Effector memory CD8-positive, alpha-beta T cell (primary cell): ENCODE measurements around the gene VCP.

Source experiments
- ATAC-seq: fragments of 150-1000 bp; cut with Tn5 transposase; replicated peaks from 2 replicates; pipeline ENCODE4 v1.10.0; 2021; ENCODE audit warnings: mild to moderate bottlenecking, moderate library complexity
- DNase-seq, 3 experiments: peaks; one replicate each; pipeline ENCODE4 v3.0.0; 2021
- H3K27ac Mint-ChIP-seq, 2 donors: one replicate each; pipeline ENCODE4 v1.8.0; 2022; ENCODE audit warnings: mild to moderate bottlenecking in 2 of 2, mixed read lengths in 2 of 2, moderate library complexity in 2 of 2
- H3K27me3 Mint-ChIP-seq, 2 donors: one replicate each; pipeline ENCODE4 v1.8.0; 2022; ENCODE audit warnings: mixed read lengths in 2 of 2
- H3K36me3 Mint-ChIP-seq: one replicate; pipeline ENCODE4 v1.8.0; 2022; ENCODE audit warnings: mild to moderate bottlenecking, moderate library complexity, mixed read lengths; ENCODE audit not compliant: insufficient read depth
- H3K4me1 Mint-ChIP-seq, 2 donors: one replicate each; pipeline ENCODE4 v1.8.0; 2022; ENCODE audit warnings: low read depth in 2 of 2, mixed read lengths in 2 of 2
- H3K4me3 Mint-ChIP-seq, 2 donors: one replicate each; pipeline ENCODE4 v1.8.0; 2022; ENCODE audit warnings: mild to moderate bottlenecking in 2 of 2, mixed read lengths in 2 of 2, moderate library complexity in 2 of 2
- H3K9me3 Mint-ChIP-seq, 2 donors: one replicate each; pipeline ENCODE4 v1.8.0; 2022; ENCODE audit warnings: mixed read lengths in 2 of 2

VCP gene

DNA sequence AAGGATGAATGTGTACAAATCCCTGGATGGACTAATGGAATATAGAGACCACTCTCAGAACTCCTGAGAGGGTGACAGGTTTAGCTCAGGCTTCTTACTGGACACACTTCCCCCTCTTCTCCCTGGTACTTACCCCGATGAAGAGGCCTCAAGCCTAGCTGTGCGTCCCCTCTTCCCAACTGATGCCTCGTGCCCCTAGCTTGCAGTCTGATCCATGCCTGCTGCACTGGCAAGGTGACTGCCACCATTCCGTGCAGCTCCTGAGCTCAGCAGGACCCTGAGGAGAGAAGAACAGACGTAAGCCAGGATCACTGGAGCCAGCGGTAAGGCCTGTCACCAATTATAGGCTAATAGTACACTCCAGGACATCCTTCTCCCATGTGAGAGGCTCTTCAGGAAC lies 36.0 kb upstream of the VCP start:
- peaks cover 24 to 28% of the 10 kb centered on the region in 2 donors for H3K4me1 Mint-ChIP-seq
- DNase-seq (no peak), ATAC-seq (no peak)
- H3K36me3 Mint-ChIP-seq: peaks cover 29% of the 10 kb centered on the region
- no peaks in the 10 kb centered on the region for H3K9me3 Mint-ChIP-seq
- no peak overlapping the region for H3K4me3 Mint-ChIP-seq
- H3K27me3 Mint-ChIP-seq: no peaks in the 10 kb centered on the region
- no peak overlapping the region for H3K27ac Mint-ChIP-seq

DNA sequence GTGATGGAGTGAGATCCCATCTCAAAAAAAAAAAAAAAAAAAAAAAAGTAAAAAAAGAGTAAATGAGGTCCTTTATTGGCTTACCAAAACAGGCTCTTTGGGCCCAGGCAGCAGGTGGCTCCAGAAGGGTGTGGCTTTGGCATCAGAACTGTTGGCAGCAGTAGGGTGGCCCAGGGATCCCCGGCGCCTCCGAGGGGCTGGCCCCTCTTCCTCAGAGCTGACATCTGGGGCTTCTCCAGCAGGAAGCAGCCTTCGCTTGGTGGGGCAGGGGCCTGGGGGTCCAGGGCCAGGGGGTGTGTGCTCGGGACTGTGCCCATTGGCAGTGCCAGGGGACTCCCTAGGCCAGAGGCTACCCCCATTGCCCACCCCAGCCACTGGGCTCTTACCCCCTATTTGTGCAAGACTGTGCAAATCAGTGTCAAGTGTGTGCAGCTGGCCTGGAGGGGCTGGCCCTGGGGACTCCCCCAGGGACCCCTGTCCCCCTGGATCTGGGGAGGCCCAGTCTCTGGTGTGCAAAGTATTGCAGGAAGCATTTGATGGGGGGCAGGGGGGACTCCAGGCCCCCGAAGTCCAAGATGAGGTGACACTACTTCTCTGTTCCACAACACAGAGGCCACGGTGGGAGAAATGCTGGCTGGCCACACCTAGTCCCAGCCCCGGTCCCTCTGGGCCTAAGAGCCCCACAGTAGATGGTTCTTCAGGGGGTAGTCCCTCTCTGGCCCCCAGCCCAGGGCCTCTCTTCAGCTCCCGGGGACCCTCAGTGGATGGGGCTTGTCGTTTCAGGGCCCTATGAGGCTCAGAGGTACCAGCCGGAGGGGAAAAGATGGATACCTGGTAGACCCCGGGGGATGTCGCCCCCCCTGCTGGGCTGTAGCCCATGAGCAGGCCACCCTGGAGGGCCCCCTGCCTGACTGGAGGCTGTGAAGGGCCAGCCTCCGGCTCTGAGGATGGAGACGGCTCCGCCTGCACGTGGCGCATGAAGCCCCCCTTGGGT lies 35.2 kb upstream of the VCP start:
- Mint-ChIP-seq H3K27ac (no peak overlapping the region), H3K27me3 (no peaks in the 10 kb centered on the region), H3K36me3 (peaks cover 36% of the 10 kb centered on the region), H3K4me3 (no peak overlapping the region), H3K4me1 (peaks cover 28 to 37% of the 10 kb centered on the region in 2 donors), H3K9me3 (no peaks in the 10 kb centered on the region)
- DNase-seq: no peak
- no peak for ATAC-seq

DNA sequence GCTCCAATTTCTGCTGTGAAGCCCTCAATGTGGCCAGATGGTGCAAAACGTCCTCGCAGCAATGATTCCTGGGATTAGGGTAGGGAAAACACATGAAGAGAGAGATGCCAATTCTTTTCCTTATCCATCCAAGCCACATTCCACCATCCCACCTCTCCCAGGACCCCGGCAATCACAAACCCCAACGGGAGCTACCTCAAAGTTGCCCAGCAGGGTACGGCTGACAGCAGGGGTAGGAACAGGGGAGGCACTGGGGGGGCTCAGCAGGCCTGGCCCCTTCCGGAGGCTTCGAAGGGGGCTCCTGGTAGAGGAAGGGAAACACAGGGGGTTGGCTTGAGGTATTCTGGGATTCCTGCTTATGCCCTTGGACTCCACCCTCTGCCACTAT lies 33.9 kb upstream of the VCP start:
- H3K9me3 Mint-ChIP-seq: no peaks in the 10 kb centered on the region
- peak overlapping the region in 1 of 2 donors; percentile 86 for H3K27ac Mint-ChIP-seq
- ATAC-seq: no peak
- no peak overlapping the region for H3K4me3 Mint-ChIP-seq
- peaks cover 30 to 39% of the 10 kb centered on the region in 2 donors for H3K4me1 Mint-ChIP-seq
- H3K27me3 Mint-ChIP-seq: no peaks in the 10 kb centered on the region
- peaks cover 44% of the 10 kb centered on the region for H3K36me3 Mint-ChIP-seq
- no peak for DNase-seq

DNA sequence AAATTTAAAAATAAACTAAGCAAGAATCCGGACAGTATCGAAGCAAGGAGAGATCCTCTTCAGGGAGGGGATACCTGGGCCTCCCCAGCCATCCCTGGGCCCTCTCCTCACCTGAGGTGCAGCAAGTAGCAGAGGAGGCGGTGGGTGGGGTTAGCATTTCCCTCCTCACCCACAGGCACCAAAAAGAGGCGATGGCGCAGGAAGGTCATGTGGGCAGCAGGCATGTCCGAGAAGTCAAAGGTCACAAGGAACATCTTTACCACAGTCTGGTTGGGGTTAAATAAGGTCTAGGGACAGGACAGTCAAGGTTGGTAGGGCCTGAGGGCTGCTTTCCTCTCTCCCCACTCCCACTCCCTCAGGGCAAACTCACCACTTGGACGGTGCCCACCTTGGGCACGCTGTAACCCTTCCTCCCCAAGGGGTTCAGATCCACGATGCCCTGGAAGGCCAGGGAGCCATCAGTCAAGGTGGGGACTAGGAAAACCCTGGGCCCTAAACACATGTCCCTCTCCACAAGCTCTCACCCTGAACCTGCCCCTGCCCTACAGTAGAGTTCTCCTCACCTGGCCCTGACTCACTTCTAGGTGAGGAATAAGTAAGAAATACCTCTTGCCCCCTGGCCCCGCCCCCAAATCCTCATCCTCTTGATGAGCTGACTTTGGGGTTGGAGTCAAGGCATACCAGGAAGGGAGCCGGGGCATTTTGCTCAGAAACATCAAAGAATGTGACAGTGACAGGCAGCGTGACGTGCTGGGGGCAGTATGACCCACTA lies 33.3 kb upstream of the VCP start:
- DNase-seq (no peak), ATAC-seq (no peak)
- no peak overlapping the region for H3K4me3 Mint-ChIP-seq
- H3K9me3 Mint-ChIP-seq: no peaks in the 10 kb centered on the region
- peaks cover 48% of the 10 kb centered on the region for H3K36me3 Mint-ChIP-seq
- H3K27ac Mint-ChIP-seq: peak overlapping the region in 1 of 2 donors; percentile 86
- no peaks in the 10 kb centered on the region for H3K27me3 Mint-ChIP-seq
- H3K4me1 Mint-ChIP-seq: peaks cover 28 to 38% of the 10 kb centered on the region in 2 donors

DNA sequence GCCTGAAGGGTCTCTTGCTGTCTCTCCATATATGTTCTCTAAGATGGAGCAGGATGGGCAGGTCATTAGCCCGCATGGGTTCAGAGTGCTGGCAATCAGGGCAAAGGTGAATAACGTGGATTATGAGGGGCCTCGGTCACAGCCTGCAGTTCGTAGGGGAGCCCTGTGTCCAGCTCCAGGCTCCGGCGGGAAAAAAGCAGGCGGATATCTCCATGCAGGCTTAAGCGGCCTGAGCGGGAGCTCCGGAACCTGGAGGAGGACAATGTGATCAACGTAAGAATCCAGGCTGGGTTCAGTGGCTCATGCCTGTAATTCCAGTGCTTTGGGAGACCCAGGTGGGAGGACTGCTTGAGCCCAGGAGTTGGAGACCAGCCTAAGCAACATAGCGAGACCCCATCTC lies 32.7 kb upstream of the VCP start:
- Mint-ChIP-seq H3K27ac (no peak overlapping the region), H3K36me3 (peaks cover 48% of the 10 kb centered on the region), H3K4me1 (peaks cover 26 to 36% of the 10 kb centered on the region in 2 donors), H3K9me3 (no peaks in the 10 kb centered on the region), H3K27me3 (no peaks in the 10 kb centered on the region), H3K4me3 (no peak overlapping the region)
- ATAC-seq: no peak
- no peak for DNase-seq

DNA sequence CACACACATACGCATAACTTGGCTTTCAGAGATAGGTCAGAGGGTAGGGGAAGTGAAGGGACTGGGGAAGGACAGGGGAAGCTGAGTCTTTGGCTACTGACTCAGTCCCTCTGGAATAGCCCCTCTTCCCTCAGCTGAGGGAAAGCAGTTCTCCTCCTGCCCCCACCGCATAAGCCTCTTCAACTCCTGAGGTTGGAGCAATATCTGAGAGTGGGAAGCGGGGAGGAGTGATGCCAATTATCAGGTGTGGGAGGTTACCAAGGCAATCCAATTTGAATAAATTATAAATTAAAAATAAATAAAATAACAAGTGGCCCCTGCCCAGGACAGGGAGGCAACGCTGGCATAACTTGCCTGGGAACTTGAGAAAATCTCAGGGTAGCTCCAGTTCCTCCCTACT lies 32.2 kb upstream of the VCP start:
- peak overlapping the region; percentile 96 to 98 for H3K27ac Mint-ChIP-seq
- DNase-seq: no peak
- no peaks in the 10 kb centered on the region for H3K9me3 Mint-ChIP-seq
- no peak overlapping the region for H3K4me3 Mint-ChIP-seq
- H3K27me3 Mint-ChIP-seq: no peaks in the 10 kb centered on the region
- H3K36me3 Mint-ChIP-seq: peaks cover 48% of the 10 kb centered on the region
- ATAC-seq: no peak
- peaks cover 26 to 32% of the 10 kb centered on the region in 2 donors for H3K4me1 Mint-ChIP-seq

DNA sequence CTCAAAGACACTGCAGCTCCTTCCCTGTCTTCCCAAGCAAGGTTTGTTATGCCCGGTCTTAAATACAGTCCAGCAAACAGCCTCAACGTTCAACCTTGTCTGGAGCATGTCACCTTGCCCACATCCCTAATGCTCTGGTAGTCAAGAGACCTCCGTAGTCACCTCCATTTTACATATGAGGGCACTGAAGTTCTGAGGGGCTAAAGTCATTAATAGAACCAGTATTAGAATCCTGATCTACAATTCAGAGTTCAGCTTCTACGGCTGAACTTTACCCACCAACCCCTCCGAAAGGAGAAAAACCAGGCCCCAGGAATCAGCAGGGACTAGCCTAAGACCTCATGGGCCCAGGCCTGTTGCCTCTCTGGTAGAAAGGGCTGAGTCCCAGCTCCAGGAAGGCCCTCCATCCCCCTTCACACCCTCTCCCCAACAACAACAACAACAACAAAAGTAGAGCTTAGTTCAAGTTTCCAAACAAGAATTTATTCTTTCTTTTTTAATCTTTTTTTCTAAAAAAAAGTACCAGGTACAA lies 31.3 kb upstream of the VCP start:
- Mint-ChIP-seq H3K36me3 (peaks cover 44% of the 10 kb centered on the region), H3K9me3 (no peaks in the 10 kb centered on the region), H3K4me3 (peak overlapping the region; percentile 87 to 90), H3K27ac (peak overlapping the region; percentile 96 to 98), H3K27me3 (no peaks in the 10 kb centered on the region), H3K4me1 (peaks cover 26 to 30% of the 10 kb centered on the region in 2 donors)
- ATAC-seq (no peak), DNase-seq (no peak)

DNA sequence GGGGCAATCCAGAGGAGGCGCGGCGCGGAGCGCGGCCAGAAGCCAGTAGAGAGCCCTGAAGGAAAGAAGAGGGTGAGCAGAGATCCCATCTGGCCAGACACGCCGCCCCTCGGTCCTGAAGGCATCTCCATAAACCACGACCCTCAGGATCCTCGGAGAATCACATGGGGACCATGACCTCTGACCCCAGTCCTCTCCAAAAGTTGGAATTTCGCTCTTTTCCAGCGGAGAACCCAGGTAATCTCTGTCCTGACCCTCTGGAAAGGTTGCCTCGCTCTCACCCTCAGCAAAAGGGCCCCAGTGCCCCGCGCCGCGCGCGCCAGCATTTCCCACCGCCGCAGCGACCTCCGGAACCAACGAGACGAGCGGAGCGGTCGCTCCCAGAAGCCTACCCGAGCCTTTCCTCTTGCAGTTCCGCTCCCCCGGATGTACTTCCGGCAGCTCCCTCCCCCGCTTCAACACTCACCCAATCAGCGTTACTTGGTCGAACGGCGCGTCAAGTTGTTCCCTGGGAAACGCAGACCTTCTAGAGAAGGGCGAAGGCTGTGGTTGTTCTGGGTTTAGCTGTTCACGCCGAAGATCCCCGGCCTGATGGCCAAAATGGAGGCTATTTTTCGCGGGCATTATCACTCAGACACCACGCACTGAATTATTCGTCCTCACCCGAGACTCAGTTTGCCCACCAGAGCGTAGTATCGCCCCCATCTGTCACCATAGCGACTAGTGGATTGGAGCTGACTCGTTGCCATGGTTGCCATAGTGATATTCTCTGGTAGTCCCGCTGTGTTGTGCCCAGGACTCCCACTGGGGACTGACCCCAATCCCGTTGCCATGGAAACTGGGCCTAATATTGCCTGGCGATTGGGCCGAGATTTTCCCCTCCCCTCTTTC lies 30.6 kb upstream of the VCP start, which contains the start of gene STOML2:
STOML2 (minus strand) TSS at position 363 of the 891 bp plus-strand sequence; CDS start at position 326, 37 bp downstream.
- H3K27me3 Mint-ChIP-seq: no peaks in the 10 kb centered on the region
- ATAC-seq (peak; percentile 97), DNase-seq (peak; percentile 87 to 90 (median 90))
- H3K9me3 Mint-ChIP-seq: no peaks in the 10 kb centered on the region
- peaks cover 39% of the 10 kb centered on the region for H3K36me3 Mint-ChIP-seq
- H3K27ac Mint-ChIP-seq: peak within 1 kb of the TSS; percentile 96 to 98
- peaks cover 26 to 27% of the 10 kb centered on the region in 2 donors for H3K4me1 Mint-ChIP-seq
- H3K4me3 Mint-ChIP-seq: peak within 1 kb of the TSS; percentile 87 to 90

DNA sequence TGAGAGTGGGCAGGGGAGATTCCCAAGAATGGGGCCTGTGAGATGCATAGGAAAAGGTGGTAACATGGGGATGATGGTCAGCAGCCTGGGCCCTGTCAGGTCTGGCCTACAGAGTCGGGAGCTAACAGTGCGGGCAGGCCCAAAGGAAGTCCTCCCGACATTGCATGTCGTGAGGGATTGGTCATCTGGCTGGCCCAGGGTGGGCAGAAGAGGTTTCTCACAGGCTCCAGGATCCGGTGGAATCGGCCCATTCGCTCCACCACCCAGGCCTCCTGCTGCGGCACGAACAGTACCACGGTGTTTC lies 30.0 kb upstream of the VCP start:
- Mint-ChIP-seq H3K36me3 (peaks cover 38% of the 10 kb centered on the region), H3K4me3 (peak overlapping the region; percentile 87 to 90), H3K9me3 (no peaks in the 10 kb centered on the region), H3K4me1 (peaks cover 26 to 31% of the 10 kb centered on the region in 2 donors), H3K27ac (peak overlapping the region; percentile 96 to 98), H3K27me3 (no peaks in the 10 kb centered on the region)
- DNase-seq (no peak), ATAC-seq (peak; percentile 16)

DNA sequence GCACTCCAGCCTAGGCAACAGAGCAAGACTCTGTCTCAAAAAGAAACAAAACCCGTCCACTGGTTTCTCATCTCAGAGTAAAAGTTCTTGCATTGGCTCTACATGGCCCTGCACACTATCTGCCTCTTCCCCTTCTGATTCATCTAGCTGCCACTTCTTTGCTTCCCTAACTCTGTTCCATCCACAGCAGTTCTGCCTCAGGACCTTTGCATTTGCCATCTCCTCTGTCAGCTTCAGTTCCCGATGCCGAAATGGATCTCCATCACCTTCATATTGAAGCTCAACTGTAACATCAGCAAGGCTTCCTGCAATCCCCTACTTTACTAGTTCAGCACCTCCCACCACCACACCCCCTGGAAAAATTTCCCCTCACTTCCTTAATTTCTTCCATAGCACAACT lies 25.1 kb upstream of the VCP start:
- peaks cover 38% of the 10 kb centered on the region for H3K36me3 Mint-ChIP-seq
- no peak for ATAC-seq

DNA sequence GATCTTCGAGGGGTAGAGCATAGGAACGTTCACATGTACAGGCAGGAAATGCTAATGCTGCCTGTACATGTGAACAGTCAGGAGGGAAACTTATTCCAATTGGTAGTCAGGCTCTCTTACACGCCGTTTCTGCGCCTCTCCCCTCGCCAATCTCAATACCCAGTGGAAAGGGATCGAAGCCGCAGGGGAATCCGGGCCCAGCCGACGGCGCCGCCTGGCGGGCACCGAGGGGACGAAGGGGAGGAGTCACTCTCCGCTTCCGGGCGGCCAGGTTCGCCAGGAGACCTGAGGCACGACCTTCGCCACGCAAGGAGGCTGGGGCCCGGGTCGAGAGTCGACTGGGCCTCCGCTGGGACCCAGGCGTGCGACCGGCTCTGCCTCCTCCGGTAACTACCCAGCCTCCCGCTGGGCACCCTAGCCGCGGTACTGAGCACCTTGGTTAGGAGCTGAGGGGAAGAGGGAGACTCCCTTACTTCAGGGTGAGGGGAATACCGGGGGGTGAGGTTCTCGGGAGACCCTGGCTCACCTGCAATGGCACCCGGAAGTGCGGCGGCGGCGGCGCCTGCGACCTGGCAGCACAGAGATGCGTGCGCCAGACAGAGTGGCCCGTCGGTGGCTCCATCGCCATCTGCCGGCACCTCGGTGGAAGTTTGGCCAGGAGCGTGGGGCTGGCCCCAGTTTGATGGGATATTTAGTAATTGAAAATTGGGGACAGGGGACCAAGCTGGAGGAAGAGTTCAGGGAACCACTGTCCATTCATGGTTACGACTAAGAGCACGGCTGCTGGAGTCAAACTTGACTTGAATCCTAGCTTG lies 23.8 kb upstream of the VCP start, which contains the start of gene PIGO:
PIGO (minus strand) TSS at position 557 of the 815 bp plus-strand sequence. CDS start 1,026 bp downstream, outside the sequence.
- peaks cover 38% of the 10 kb centered on the region for H3K36me3 Mint-ChIP-seq
- ATAC-seq (peak; percentile 91), DNase-seq (peak; percentile 86 to 87 (median 86))
- no peaks in the 10 kb centered on the region for H3K27me3 Mint-ChIP-seq
- no peaks in the 10 kb centered on the region for H3K9me3 Mint-ChIP-seq
- H3K4me3 Mint-ChIP-seq: peak within 1 kb of the TSS; percentile 84
- H3K27ac Mint-ChIP-seq: peak within 1 kb of the TSS; percentile 93 to 97
- H3K4me1 Mint-ChIP-seq: peaks cover 23 to 28% of the 10 kb centered on the region in 2 donors

More for the DNA sequence above, 25.1 kb upstream of the VCP start:
- Mint-ChIP-seq H3K9me3 (no peaks in the 10 kb centered on the region), H3K27ac (no peak overlapping the region), H3K27me3 (no peaks in the 10 kb centered on the region), H3K4me1 (peaks cover 36 to 39% of the 10 kb centered on the region in 2 donors), H3K4me3 (peak overlapping the region; percentile 19 to 84)
- DNase-seq: no peak

DNA sequence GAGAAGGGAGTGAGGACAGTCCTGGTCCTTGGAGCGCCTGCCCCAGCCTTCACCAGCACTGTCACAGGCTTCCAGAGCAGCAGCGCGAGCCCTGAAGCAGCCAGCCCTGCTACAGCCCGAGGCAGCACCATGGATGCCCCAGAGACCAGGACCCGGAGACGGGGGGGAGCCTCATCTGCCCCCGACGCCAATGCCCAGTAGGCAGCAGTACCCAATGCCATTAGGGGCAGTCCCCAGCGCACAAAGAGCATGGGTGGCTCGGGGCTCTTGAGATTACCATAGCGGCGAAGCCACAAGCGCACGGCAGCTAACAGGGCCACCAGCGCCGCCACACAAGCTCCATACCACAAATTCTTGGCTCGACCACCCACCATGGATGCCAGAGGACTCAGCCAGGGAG lies 19.1 kb upstream of the VCP start:
- ATAC-seq (no peak), DNase-seq (no peak)
- Mint-ChIP-seq H3K36me3 (peaks cover 37% of the 10 kb centered on the region), H3K4me1 (peaks cover 18 to 19% of the 10 kb centered on the region in 2 donors), H3K4me3 (no peak overlapping the region), H3K27ac (no peak overlapping the region), H3K27me3 (no peaks in the 10 kb centered on the region), H3K9me3 (no peaks in the 10 kb centered on the region)
